MM.1S (cell line): Measurements from ENCODE around the gene SEPTIN2.

Experiments
- EZH2phosphoT487 ChIP-seq: fragments of 300-600 bp; sonication (generic); IDR thresholded peaks from 2 replicates; pipeline ENCODE4 v1.6.1; 2018; ENCODE audit warnings: antibody characterized with exemption, low read length
- TF ChIP-seq, protein P1 (sequence below): fragments of 300-600 bp; sonication (generic); IDR thresholded peaks from 2 replicates; pipeline ENCODE4 v1.5.1; 2016; ENCODE audit warnings: antibody characterized with exemption, low read length, mixed read lengths

DNA sequence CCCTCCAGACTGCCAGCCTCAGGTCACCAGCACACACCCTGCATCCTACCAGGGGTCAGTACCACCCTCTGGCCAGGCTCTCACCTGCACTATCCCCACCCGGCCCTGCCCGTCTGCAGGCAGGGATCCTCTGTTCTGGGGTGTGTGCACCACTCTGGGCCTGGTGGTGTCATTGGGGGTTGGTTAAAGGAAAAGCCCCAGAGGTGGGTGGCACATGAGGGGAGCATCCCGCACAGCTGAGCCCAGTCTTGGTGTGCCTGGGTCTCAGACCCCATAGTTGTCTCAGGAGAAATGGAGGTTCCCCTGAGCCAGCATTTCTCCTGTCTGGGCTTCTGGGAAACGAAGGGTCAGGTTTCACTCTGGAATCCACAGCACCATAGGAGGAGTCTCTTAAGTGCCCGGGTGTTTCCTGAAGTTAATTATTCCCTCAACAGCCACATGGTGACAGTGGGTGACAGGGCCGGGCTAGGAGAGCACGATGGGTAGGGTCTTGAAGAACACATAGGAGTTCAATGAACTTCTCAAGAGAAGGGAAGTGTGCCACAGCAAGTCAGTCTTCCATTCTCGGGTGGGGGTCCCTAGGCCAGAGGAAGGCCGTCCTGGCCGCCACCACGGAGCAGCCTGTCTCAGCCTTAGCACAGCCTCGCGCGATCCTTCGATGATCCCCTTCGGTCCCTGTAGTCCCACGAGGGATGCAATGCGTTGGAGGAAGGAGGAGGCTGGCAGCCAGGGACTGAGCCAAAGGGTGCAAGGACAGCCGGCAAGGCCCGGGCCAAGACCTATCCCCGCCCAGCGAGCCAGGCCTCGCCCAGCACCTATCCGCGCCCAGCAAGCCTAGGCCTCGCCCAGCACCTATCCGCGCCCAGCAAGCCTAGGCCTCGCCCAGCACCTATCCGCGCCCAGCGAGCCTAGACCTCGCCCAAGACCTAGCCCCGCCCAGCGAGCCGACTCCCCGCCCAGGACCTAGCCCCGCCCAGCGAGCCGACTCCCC is 39.2 kb downstream of the SEPTIN2 start:
- TF ChIP-seq, protein P1, sequence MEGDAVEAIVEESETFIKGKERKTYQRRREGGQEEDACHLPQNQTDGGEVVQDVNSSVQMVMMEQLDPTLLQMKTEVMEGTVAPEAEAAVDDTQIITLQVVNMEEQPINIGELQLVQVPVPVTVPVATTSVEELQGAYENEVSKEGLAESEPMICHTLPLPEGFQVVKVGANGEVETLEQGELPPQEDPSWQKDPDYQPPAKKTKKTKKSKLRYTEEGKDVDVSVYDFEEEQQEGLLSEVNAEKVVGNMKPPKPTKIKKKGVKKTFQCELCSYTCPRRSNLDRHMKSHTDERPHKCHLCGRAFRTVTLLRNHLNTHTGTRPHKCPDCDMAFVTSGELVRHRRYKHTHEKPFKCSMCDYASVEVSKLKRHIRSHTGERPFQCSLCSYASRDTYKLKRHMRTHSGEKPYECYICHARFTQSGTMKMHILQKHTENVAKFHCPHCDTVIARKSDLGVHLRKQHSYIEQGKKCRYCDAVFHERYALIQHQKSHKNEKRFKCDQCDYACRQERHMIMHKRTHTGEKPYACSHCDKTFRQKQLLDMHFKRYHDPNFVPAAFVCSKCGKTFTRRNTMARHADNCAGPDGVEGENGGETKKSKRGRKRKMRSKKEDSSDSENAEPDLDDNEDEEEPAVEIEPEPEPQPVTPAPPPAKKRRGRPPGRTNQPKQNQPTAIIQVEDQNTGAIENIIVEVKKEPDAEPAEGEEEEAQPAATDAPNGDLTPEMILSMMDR, result no peak
- no peak for TF ChIP-seq EZH2phosphoT487
